DMS153 treated with DMSO at 0.1 percent for 48 hours (cell line): ENCODE data around the gene TUBGCP5.
"Not testable (repeated sequence)": the region's sequence is repeated elsewhere in the genome, so short reads cannot be mapped to it uniquely, and the experiment has no call there.

Experiments used
- DNase-seq: peaks from one replicate; lab custom pipeline; 2025; ENCODE audit not compliant: unreplicated experiment; lab: John Stamatoyannopoulos, UW

TUBGCP5 gene

DNA sequence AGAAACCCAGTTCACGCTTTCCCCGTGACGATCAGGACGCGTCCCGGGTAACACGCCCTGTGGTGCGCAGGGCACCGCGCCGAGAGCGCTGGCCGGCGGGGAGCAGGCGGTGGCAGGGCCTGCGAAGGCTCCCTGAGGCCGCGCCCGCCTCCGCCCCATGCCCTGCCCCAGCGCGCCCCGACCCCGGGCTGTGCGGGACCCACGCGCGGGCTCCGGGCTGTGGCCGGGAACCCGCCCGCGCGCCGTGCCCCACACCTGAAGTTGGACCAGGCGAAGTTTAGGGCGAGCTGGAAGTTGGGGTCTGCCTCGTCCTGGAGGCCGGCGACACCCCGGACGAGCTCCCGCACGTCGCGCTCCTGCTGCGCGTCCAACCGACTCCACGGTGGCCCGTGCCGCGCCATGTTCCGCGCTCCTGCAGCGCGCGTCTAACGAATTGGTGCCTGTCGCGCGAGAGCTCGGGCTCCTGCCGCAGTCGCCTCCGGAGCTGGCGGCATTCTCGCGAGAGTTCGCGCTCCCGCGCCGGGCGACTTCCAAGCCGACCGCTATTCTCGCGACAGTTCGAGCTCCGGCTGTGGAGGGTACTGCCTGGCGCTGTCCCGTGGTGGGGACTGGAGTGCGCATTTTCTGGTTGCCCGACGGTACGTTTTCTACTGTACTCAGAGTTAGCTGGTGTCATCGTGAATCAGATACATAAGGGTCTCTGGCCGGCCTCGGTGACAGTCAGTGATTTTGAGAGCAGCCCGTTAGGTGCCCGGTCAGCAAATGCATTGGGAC, at the start of gene TUBGCP5:
TUBGCP5 (minus strand) TSS at position 427 of the 774 bp plus-strand sequence; CDS start at position 401, 26 bp downstream.
- DNase-seq = peak; percentile 55

- no peak for DNase-seq
Observed at GRCh38 chr15:23083115-23083514, 43.7 kb upstream of the TUBGCP5 start.

DNA sequence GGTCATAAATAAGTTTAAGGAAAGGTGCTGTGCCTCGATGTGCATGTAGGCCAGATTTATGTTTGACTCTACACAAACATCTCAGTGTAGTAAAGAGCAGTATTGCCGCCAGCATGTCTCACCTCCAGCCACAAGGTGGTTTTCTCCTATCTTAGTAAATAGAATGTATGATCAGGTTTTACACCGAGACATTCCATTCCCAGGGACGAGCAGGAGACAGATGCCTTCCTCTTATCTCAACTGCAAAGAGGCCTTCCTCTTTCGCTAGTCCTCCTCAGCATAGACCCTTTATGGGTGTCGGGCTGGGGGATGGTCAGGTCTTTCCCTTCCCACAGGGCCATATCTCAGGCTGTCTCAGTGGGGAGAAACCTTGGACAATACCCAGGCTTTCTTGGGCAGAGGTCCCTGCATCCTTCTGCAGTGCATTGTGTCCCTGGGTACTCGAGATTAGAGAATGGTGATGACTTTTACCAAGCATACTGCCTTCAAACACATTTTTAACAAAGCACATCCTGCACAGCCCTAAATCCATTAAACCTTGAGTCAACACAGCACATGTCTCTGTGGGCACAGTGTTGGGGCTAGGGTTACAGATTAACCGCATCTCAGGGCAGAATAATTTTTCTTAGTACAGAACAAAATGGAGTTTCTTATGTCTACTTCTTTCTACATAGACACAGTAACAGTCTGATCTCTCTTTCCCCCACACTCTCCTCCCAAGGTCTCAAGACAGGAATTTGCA, 42.8 kb upstream of the TUBGCP5 start:
- DNase-seq = not testable (repeated sequence)

- DNase-seq = no peak
Observed at GRCh38 chr15:23081271-23081670, 41.9 kb upstream of the TUBGCP5 start.

DNA sequence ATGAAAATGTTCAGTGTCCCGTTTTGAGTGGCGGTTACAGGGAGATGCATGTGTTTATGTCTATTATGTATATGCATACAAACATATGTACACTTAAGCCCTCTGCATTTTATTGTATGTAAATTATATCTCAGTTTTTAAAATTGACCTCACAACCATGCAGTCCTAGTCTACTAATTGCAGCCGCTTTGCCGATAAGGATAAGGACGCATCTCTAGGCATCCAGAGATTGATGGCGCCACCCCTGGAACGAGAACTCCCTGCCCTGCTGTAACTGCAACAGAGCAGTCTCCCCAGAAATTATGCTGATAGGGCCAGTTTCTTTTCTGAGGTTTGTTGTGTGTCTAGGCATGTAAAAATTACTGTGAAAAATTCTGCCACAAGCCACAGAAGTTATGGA, 40.4 kb upstream of the TUBGCP5 start:
- DNase-seq = no peak

DNA sequence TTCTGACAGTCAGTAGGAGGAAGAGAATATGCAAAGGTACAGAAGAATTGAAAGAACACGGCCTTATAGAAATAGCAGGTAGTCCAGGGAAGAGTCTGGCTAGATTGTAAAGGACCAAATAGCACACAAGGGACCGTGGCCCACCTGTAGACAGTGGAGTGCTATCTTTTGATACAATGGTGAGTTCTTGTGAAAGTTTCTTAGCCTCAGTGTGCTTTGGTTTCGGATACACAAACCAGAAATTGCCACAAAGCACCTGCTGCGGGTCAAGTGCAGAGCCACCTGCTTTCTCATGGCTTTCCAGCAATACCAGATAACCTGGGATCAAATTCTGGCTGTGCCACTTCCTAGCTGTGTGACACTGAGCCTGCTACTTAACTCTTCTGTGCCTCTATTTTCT, 36.6 kb upstream of the TUBGCP5 start:
- DNase-seq = no peak

DNA sequence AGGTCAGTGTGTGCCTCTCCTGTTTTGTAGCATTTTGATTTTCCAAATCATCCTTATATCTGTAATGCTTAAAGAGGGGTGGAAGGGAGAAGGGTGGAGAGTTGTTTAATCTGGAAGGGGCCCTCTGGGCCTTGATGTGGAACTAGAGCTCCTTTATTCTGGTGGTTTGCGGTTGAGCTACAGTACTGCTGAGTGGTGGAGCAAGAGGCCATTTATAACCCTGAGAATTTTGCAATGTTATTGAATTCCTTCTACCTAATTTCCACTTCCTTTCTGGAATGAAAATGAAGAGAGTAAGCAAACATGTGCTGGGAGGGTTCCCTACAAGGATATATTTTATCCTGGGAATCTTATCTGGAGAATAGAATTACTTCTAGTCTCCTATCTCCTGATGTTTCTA, 35.3 kb upstream of the TUBGCP5 start:
- DNase-seq = no peak

DNA sequence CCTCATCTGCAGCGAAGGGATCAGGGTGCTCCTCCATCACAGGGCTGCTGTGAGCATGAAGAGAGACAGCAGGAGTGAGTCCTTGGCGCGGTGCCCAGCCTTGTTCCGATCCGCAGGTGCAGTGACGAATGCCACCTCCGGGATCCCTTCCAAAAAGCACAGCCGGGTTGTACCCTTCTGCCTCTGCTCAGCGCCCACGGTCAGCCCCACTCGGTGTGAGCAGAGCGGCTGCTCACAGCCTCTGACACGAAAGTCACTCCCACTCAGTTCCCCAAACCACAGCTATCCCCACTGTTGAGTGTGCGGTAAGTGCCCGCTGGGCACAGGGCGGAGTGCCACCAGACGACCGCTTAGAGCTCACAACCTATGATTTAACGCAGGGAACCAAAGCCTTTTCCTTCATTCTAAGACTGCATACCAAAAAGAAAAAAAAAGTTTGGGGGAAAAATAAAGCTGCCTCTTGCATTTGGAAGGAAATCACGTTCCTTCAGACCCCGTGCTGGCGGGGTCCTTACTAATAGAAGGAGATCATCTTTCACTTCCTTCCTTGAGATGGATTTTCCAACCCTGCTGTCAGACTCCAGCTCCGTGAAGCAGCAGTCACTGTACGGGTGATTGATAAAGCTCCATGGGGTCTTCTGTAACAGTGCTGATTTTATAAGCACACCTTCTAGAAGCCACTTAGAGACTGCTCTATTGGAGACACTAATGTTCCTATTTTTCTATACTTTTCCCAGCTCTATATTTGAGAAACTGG, 34.7 kb upstream of the TUBGCP5 start:
- DNase-seq = peak; percentile 37

GRCh38 chr15:23072633-23073032, 33.3 kb upstream of the TUBGCP5 start:
- no peak for DNase-seq

GRCh38 chr15:23069496-23070166, 30.3 kb upstream of the TUBGCP5 start:
- DNase-seq = no peak

- DNase-seq = no peak
Observed at GRCh38 chr15:23067416-23067815, 28.0 kb upstream of the TUBGCP5 start.

DNA sequence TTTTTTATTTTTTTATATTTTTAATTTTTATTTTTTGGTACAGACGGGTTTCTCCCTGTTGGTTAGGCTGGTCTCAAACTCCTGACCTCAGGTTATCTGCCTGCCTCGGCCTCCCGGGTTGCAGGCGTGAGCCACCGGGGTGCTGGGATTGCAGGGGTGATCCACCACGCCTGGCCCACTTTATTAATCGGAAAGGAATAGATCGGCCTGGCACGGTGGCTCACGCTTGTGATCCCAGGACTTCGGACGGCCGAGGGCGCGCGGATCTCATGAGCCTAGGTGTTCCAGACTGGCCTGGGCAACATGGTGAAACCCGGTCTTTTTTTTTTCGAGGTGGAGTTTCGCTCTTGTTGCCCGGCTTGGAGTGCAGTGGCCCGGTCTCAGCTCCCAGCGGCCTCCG, 26.5 kb upstream of the TUBGCP5 start:
- DNase-seq = no peak

- DNase-seq = no peak
Observed at GRCh38 chr15:23064156-23064555, 24.8 kb upstream of the TUBGCP5 start.

GRCh38 chr15:23057707-23058106, 18.3 kb upstream of the TUBGCP5 start:
- DNase-seq = no peak

GRCh38 chr15:23055316-23055715, 15.9 kb upstream of the TUBGCP5 start:
- no peak for DNase-seq

DNA sequence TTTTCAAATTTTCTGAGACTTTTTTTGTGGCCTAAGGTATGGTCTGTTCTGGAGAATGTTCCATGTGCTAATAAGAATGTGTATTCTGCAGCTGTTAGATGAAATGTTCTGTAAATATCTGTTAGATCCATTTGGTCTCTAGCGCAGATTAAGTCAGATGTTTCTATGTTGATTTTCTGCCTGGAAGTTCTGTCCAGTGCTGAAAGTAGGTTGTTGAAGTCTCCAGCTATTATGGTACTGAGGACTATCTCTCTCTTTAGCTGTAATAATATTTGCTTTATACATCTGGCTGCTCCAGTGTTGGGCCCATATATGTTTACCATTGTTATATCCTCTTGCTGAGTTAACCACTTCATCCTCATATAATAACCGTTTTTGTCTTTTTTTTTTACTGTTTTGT, 13.2 kb upstream of the TUBGCP5 start:
- DNase-seq = no peak

- DNase-seq = no peak
Observed at GRCh38 chr15:23050708-23051107, 11.3 kb upstream of the TUBGCP5 start.

DNA sequence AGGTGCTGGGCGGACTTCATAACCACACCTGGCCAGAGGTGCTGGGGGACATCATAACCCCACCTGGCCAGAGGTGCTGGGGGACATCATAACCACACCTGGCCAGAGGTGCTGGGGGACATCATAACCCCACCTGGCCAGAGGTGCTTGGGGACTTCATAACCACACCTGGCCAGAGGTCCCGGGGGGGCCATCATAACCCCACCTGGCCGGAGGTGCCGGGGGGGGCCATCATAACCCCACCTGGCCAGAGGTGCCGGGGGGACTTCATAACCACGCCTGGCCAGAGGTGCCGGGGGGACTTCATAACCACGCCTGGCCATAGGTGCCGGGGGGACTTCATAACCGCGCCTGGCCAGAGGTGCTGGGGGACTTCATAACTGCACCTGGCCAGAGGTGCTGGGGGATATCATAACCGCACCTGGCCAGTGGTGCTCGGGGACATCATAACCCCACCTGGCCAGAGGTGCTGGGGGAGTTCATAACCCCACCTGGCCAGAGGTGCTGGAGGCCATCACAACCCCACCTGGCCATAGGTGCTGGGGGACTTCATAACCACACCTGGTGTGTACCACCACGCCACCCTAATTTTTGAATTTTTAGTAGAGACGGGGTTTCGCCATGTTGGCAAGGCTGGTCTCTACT, 10.7 kb upstream of the TUBGCP5 start:
- DNase-seq = no peak

GRCh38 chr15:23048572-23049282, 9.4 kb upstream of the TUBGCP5 start:
- not testable (repeated sequence) for DNase-seq

GRCh38 chr15:23043987-23044386, 4.6 kb upstream of the TUBGCP5 start:
- DNase-seq = not testable (repeated sequence)
